Panc1 (cell line): Measurements from ENCODE around the gene CHI3L1.

Experiments used
- CTCF ChIP-seq: fragments of 450-650 bp; IDR thresholded peaks from 2 replicates; pipeline ENCODE4 v1.5.1; 2017; ENCODE audit warnings: mild to moderate bottlenecking
- POLR2AphosphoS5 ChIP-seq: IDR thresholded peaks from 2 replicates; pipeline ENCODE4 v1.6.1; 2012; ENCODE audit warnings: mild to moderate bottlenecking, low read depth, low read length, moderate library complexity
- REST ChIP-seq, 2 experiments: IDR thresholded peaks; 2 replicates each; pipeline ENCODE4 v1.6.1; 2011 to 2012; ENCODE audit warnings: low read depth in 2 of 2, control low read depth in 1 of 2, low read length in 1 of 2, mild to moderate bottlenecking in 1 of 2, moderate library complexity in 1 of 2; ENCODE audit not compliant: insufficient read depth in 1 of 2
- SIN3A ChIP-seq: IDR thresholded peaks from 2 replicates; pipeline ENCODE4 v1.6.1; 2012; ENCODE audit warnings: low read depth, mild to moderate bottlenecking, low read length, moderate library complexity, borderline replicate concordance; ENCODE audit not compliant: insufficient read depth

GRCh38 chr1:203166192-203166940 is 20.1 kb downstream of the CHI3L1 start:
- TF ChIP-seq CTCF (no peak; the same call in 1 of the 2 replicates), POLR2AphosphoS5 (no peak), SIN3A (no peak), REST (IDR thresholded peaks at IDR 0.05; ENCODE audit: insufficient read depth in 1 of 2, low read depth in 2 of 2, low read length in 1 of 2) (no peak)
